ENCODE measurements around the gene SPATA46.

Gene SPATA46

GRCh38 chr1:162390396-162391185 lies 13.9 kb upstream of the SPATA46 start:
- no peak for DNase-seq (ENCODE audit: low read depth)

GRCh38 chr1:162389971-162390370 lies 13.3 kb upstream of the SPATA46 start:
- no peak for DNase-seq (ENCODE audit: low read depth)

GRCh38 chr1:162389021-162389818 lies 12.6 kb upstream of the SPATA46 start:
- no peak for DNase-seq (ENCODE audit: low read depth)

GRCh38 chr1:162388615-162389014 lies 12.0 kb upstream of the SPATA46 start:
- DNase-seq (ENCODE audit: low read depth), result no peak

GRCh38 chr1:162388083-162388594 lies 11.5 kb upstream of the SPATA46 start:
- no peak for DNase-seq (ENCODE audit: low read depth)

- no peak for DNase-seq (ENCODE audit: low read depth)
Measured at GRCh38 chr1:162387226-162388082, 10.8 kb upstream of the SPATA46 start.

GRCh38 chr1:162386292-162387225 lies 9.9 kb upstream of the SPATA46 start:
- DNase-seq (ENCODE audit: low read depth), result no peak

- DNase-seq (ENCODE audit: low read depth), result no peak
Measured at GRCh38 chr1:162385702-162386101, 9.0 kb upstream of the SPATA46 start.

- no peak for DNase-seq (ENCODE audit: low read depth)
Measured at GRCh38 chr1:162385280-162385623, 8.6 kb upstream of the SPATA46 start.

GRCh38 chr1:162384601-162385279 lies 8.1 kb upstream of the SPATA46 start:
- no peak for DNase-seq (ENCODE audit: low read depth)

- no peak for DNase-seq (ENCODE audit: low read depth)
Measured at GRCh38 chr1:162384116-162384515, 7.5 kb upstream of the SPATA46 start.

- DNase-seq (ENCODE audit: low read depth), result no peak
Measured at GRCh38 chr1:162383516-162383915, 6.9 kb upstream of the SPATA46 start.

- DNase-seq (ENCODE audit: low read depth), result no peak
Measured at GRCh38 chr1:162383091-162383490, 6.4 kb upstream of the SPATA46 start.

- DNase-seq (ENCODE audit: low read depth), result no peak
Measured at GRCh38 chr1:162381941-162382750, 5.5 kb upstream of the SPATA46 start.

GRCh38 chr1:162381383-162381782 lies 4.7 kb upstream of the SPATA46 start, which contains the start of gene C1orf226:
TSS of gene C1orf226 (plus strand) at chr1:162381728. CDS start at chr1:162381902, 174 bp downstream.
- no peak for DNase-seq (ENCODE audit: low read depth)

GRCh38 chr1:162380061-162380846 lies 3.6 kb upstream of the SPATA46 start:
- DNase-seq (ENCODE audit: low read depth), result no peak

GRCh38 chr1:162375463-162375862 lies 1.2 kb downstream of the SPATA46 start:
- no peak for DNase-seq (ENCODE audit: low read depth)

- DNase-seq (ENCODE audit: low read depth), result no peak
Measured at GRCh38 chr1:162374406-162374805, 2.2 kb downstream of the SPATA46 start.

Data from GM04504 (cell line).